ENCODE data around the gene CHRNB1. TPM values are rescaled to one million over a fixed set of nuclear protein-coding genes. Genes with fewer than 3 reads are reported as not detected.

Gene CHRNB1
- total and polyA plus RNA-seq, 2 donors (not counting 1 experiment from before 2014, with no cell fraction given) = 6.2 to 7.2 TPM

- Histone ChIP-seq H3K36me3 (replicated peaks in 1 of 2; ENCODE audit: control extremely low read depth in 1 of 2, control insufficient read depth in 1 of 2, extremely low read depth in 1 of 2, insufficient read depth in 2 of 2, low read length in 1 of 2) (peaks cover 0 to 29% of the 10 kb centered on the region in 2 experiments), H3K9me3 (ENCODE audit: control extremely low read depth in 1 of 3, control insufficient read depth in 2 of 3, insufficient read depth in 1 of 3, low read length in 2 of 3) (no peaks in the 10 kb centered on the region), H3K4me2 (replicated peaks; ENCODE audit: low read depth, low read length, poor library complexity, severe bottlenecking) (no peak overlapping the region), H2AFZ (ENCODE audit: insufficient read depth, low read depth, low read length, poor library complexity, severe bottlenecking) (no peak overlapping the region), H3K27me3 (replicated peaks in 1 of 4; ENCODE audit: control extremely low read depth in 1 of 4, control insufficient read depth in 3 of 4, insufficient read depth in 4 of 4, low read length in 3 of 4) (no peaks in the 10 kb centered on the region), H3K4me1 (ENCODE audit: control insufficient read depth in 2 of 2, insufficient read depth in 2 of 2, low read length in 2 of 2) (peaks cover 8 to 13% of the 10 kb centered on the region in 2 donors), H3K4me3 (ENCODE audit: control extremely low read depth in 1 of 5, extremely low read depth in 1 of 5, insufficient read depth in 1 of 5, low read depth in 2 of 5, low read length in 4 of 5) (no peak overlapping the region), H3K27ac (ENCODE audit: low read length in 2 of 2) (no peak overlapping the region), H4K20me1 (ENCODE audit: control insufficient read depth, insufficient read depth, low read length, poor library complexity, severe bottlenecking) (peaks cover 40% of the 10 kb centered on the region), H3K79me2 (ENCODE audit: control insufficient read depth, insufficient read depth, low read length) (peaks cover 31% of the 10 kb centered on the region), H3K9ac (ENCODE audit: low read length) (no peak overlapping the region)
- Mint-ChIP-seq H3K9me3 (ENCODE audit: insufficient read depth) (no peaks in the 10 kb centered on the region), H3K4me3 (no peak overlapping the region), H3K4me1 (peaks cover 18% of the 10 kb centered on the region), H3K27ac (no peak overlapping the region), H3K27me3 (no peaks in the 10 kb centered on the region)
- WGBS (ENCODE audit: insufficient coverage) = 69% methylated on average over 3 of the region's 9 CpGs
- no peak for DNase-seq
- ChIA-PET CTCF (no interaction called here), POLR2A (interaction anchor here (0.6 to 1.3 kb wide), 4 partner anchors 11 to 88 kb away, joined by 3 to 4 read pairs (median 4); partner anchors contain the start of gene ZBTB4)
- intact Hi-C loops (cut with micrococcal nuclease) = no loop called here
- ATAC-seq (ENCODE audit: low read depth) = no peak
- TF ChIP-seq CTCF (IDR thresholded peaks at IDR 0.05) (no peak), EZH2 (IDR thresholded peaks at IDR 0.05; ENCODE audit: borderline replicate concordance, insufficient read depth, low read depth, low read length, poor library complexity, severe bottlenecking) (no peak)
Observed at GRCh38 chr17:7466318-7466638, 21.4 kb downstream of the CHRNB1 start.

DNA sequence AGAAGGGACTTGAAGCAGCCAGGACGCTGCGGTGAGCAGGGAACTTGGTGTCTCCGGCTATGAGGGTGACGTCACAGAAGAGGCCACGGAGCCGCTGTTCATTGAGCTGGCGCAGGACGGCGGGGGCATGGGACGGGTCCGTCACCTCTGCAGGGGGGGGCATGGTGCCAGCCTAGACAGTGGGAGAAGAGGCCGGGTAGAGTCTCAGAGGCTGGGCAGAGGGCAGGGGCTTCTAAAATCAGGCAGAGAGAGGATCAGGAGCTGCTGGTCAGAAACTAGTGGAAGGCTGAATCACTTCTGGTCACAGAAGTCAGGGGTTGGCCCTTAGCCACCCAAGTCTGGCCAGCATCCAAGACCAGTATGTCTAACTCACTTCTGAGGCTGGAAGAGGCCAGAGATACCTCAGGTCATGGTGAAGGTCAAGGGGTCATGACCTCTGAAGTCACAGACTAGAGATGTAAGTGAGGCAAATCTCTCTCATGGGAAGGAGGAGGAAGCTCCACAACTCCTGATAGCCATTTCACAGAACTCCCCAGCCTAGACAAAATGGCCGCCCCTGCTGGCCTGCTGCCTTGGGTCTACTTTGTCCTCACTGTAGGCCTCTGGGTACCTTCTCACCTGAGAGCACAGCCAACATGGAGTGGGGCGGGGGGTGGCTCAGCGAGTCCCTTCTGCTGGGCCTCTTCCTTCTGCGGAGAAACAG is 21.9 kb downstream of the CHRNB1 start:
- Histone ChIP-seq H4K20me1 (ENCODE audit: control insufficient read depth, insufficient read depth, low read length, poor library complexity, severe bottlenecking) (peaks cover 42% of the 10 kb centered on the region), H3K4me2 (replicated peaks; ENCODE audit: low read depth, low read length, poor library complexity, severe bottlenecking) (peak overlapping the region; percentile 11), H3K79me2 (ENCODE audit: control insufficient read depth, insufficient read depth, low read length) (peaks cover 36% of the 10 kb centered on the region), H3K27me3 (replicated peaks in 1 of 4; ENCODE audit: control extremely low read depth in 1 of 4, control insufficient read depth in 3 of 4, insufficient read depth in 4 of 4, low read length in 3 of 4) (no peaks in the 10 kb centered on the region), H3K9ac (ENCODE audit: low read length) (no peak overlapping the region), H2AFZ (ENCODE audit: insufficient read depth, low read depth, low read length, poor library complexity, severe bottlenecking) (no peak overlapping the region), H3K36me3 (replicated peaks in 1 of 2; ENCODE audit: control extremely low read depth in 1 of 2, control insufficient read depth in 1 of 2, extremely low read depth in 1 of 2, insufficient read depth in 2 of 2, low read length in 1 of 2) (peaks cover 0 to 33% of the 10 kb centered on the region in 2 experiments), H3K4me3 (ENCODE audit: control extremely low read depth in 1 of 5, extremely low read depth in 1 of 5, insufficient read depth in 1 of 5, low read depth in 2 of 5, low read length in 4 of 5) (no peak overlapping the region), H3K9me3 (ENCODE audit: control extremely low read depth in 1 of 3, control insufficient read depth in 2 of 3, insufficient read depth in 1 of 3, low read length in 2 of 3) (no peaks in the 10 kb centered on the region), H3K4me1 (ENCODE audit: control insufficient read depth in 2 of 2, insufficient read depth in 2 of 2, low read length in 2 of 2) (peaks cover 8 to 18% of the 10 kb centered on the region in 2 donors), H3K27ac (ENCODE audit: low read length in 2 of 2) (no peak overlapping the region)
- Mint-ChIP-seq H3K27me3 (no peaks in the 10 kb centered on the region), H3K27ac (no peak overlapping the region), H3K9me3 (ENCODE audit: insufficient read depth) (no peaks in the 10 kb centered on the region), H3K4me3 (no peak overlapping the region), H3K4me1 (peaks cover 23% of the 10 kb centered on the region)
- DNase-seq (no peak), ATAC-seq (ENCODE audit: low read depth) (no peak)
- intact Hi-C loops (cut with micrococcal nuclease) = no loop called here
- WGBS (ENCODE audit: insufficient coverage) = 89% methylated on average over 14 of the region's 16 CpGs
- ChIA-PET CTCF (no interaction called here), POLR2A (interaction anchor here (0.6 to 1.3 kb wide), 4 partner anchors 8 to 87 kb away, joined by 3 to 9 read pairs (median 4); partner anchors contain the start of gene ZBTB4)
- TF ChIP-seq EZH2 (IDR thresholded peaks at IDR 0.05; ENCODE audit: borderline replicate concordance, insufficient read depth, low read depth, low read length, poor library complexity, severe bottlenecking) (no peak), CTCF (IDR thresholded peaks at IDR 0.05) (no peak)
